SK-N-SH (cell line): Measurements from ENCODE around the gene VWA3B. TPM values are rescaled to one million over a fixed set of nuclear protein-coding genes. Genes with fewer than 3 reads are reported as not detected.

Experiments
- CTCF ChIA-PET: fragments of 300-600, 350-600 bp; formaldehyde crosslinking; extraction: SDS; loops from one replicate; lab custom pipeline; 2021; lab: Yijun Ruan, JAX
- POLR2A ChIA-PET: fragments of 350-600 bp; sonication (Branson Sonifier 250); formaldehyde crosslinking; extraction: SDS; loops from one replicate; lab custom pipeline; 2020; ENCODE audit warnings: antibody characterized with exemption, inconsistent platforms; lab: Yijun Ruan, JAX
- DNase-seq: peaks from one replicate; pipeline ENCODE4 v3.0.0; 2012
- H2AFZ ChIP-seq: fragments of 200-600 bp; sonication (generic); 2 replicates; pipeline ENCODE4 v1.8.1; 2016; ENCODE audit warnings: antibody characterized with exemption, mild to moderate bottlenecking, low read depth
- H3F3A ChIP-seq: fragments of 200-600 bp; sonication (generic); replicated peaks from 2 replicates; pipeline ENCODE3; 2016; ENCODE audit warnings: antibody characterized with exemption, mild to moderate bottlenecking; ENCODE audit not compliant: insufficient read depth
- H3K27ac ChIP-seq, 2 experiments: fragments of 200-500 bp in 1 of 2; fragments of 200-600 bp in 1 of 2; sonication (Bioruptor generic) in 1 of 2; sonication (generic), shearing (Covaris generic) in 1 of 2; 2 replicates each; pipeline versions ENCODE4 v1.5.1 to v1.6.1; 2014 to 2016; ENCODE audit warnings: low read depth in 2 of 2, inconsistent platforms in 1 of 2, low read length in 1 of 2, mild to moderate bottlenecking in 1 of 2, mixed read lengths in 1 of 2
- H3K27me3 ChIP-seq: fragments of 200-600 bp; sonication (generic), shearing (Covaris generic); 2 replicates; pipeline ENCODE4 v1.6.1; 2016; ENCODE audit warnings: mixed run types; ENCODE audit not compliant: insufficient read depth
- H3K36me3 ChIP-seq, 2 experiments: fragments of 200-500 bp in 1 of 2; fragments of 200-600 bp in 1 of 2; sonication (Bioruptor generic) in 1 of 2; sonication (generic) in 1 of 2; replicated peaks in 1 of 2; 2 replicates each; pipeline versions ENCODE3 to v1.5.1; 2014 to 2016; ENCODE audit warnings: low read length in 1 of 2, mild to moderate bottlenecking in 1 of 2; ENCODE audit not compliant: insufficient read depth in 2 of 2, control insufficient read depth in 1 of 2
- H3K4me1 ChIP-seq, 2 experiments: fragments of 200-500 bp in 1 of 2; fragments of 200-600 bp in 1 of 2; sonication (Bioruptor generic) in 1 of 2; sonication (generic), shearing (Covaris generic) in 1 of 2; 2 replicates each; pipeline versions ENCODE4 v1.5.1 to v1.6.1; 2014 to 2016; ENCODE audit warnings: low read depth in 1 of 2, low read length in 1 of 2, mixed run types in 1 of 2; ENCODE audit not compliant: insufficient read depth in 2 of 2, control insufficient read depth in 1 of 2
- H3K4me2 ChIP-seq: fragments of 200-600 bp; sonication (generic), shearing (Covaris generic); 2 replicates; pipeline ENCODE4 v1.6.1; 2017; ENCODE audit warnings: mixed run types
- H3K4me3 ChIP-seq, 2 experiments: fragments of 200-500 bp in 1 of 2; fragments of 200-600 bp in 1 of 2; sonication (Bioruptor generic) in 1 of 2; sonication (generic), shearing (Covaris generic) in 1 of 2; 2 replicates each; pipeline versions ENCODE4 v1.5.1 to v1.8.1; 2014 to 2016; ENCODE audit warnings: low read depth in 2 of 2, inconsistent platforms in 1 of 2, low read length in 1 of 2, mild to moderate bottlenecking in 1 of 2, mixed read lengths in 1 of 2, moderate library complexity in 1 of 2
- H3K79me2 ChIP-seq: fragments of 200-600 bp; sonication (generic); 2 replicates; pipeline ENCODE4 v1.8.1; 2017; ENCODE audit warnings: mild to moderate bottlenecking; ENCODE audit not compliant: insufficient read depth
- H3K9ac ChIP-seq: fragments of 200-600 bp; sonication (generic); 2 replicates; pipeline ENCODE4 v1.6.1; 2017; ENCODE audit warnings: mixed run types
- H3K9me2 ChIP-seq: fragments of 200-600 bp; sonication (generic); 2 replicates; pipeline ENCODE4 v1.6.1; 2017; ENCODE audit warnings: mixed run types
- H3K9me3 ChIP-seq: fragments of 200-600 bp; sonication (generic); 2 replicates; pipeline ENCODE4 v1.6.1; 2017; ENCODE audit warnings: mixed run types, mild to moderate bottlenecking, moderate library complexity
- H4K20me1 ChIP-seq: fragments of 200-600 bp; sonication (generic); 2 replicates; pipeline ENCODE4 v1.6.1; 2017; ENCODE audit warnings: mild to moderate bottlenecking, mixed run types; ENCODE audit not compliant: insufficient read depth
- CTCF ChIP-seq: fragments of 200-600 bp; sonication (generic); IDR thresholded peaks from 2 replicates; pipeline ENCODE4 v1.6.1; 2017; ENCODE audit warnings: antibody characterized with exemption, mild to moderate bottlenecking, moderate library complexity
- ELF1 ChIP-seq: IDR thresholded peaks from 2 replicates; pipeline ENCODE4 v1.4.0; 2012
- FOSL2 ChIP-seq: IDR thresholded peaks from 2 replicates; pipeline ENCODE4 v1.4.0; 2012; ENCODE audit warnings: low read depth, mild to moderate bottlenecking, moderate library complexity, borderline replicate concordance
- FOXJ3 ChIP-seq: sonication (generic); formaldehyde crosslinking; IDR thresholded peaks from 2 replicates; pipeline ENCODE4 v1.5.1; 2020; ENCODE audit warnings: mild to moderate bottlenecking, missing genetic modification reagents
- FOXM1 ChIP-seq: IDR thresholded peaks from 2 replicates; pipeline ENCODE4 v1.4.0; 2012; ENCODE audit warnings: low read depth, mild to moderate bottlenecking
- GATA2 ChIP-seq: sonication (generic); formaldehyde crosslinking; IDR thresholded peaks from 2 replicates; pipeline ENCODE4 v1.5.0; 2020; ENCODE audit warnings: mild to moderate bottlenecking, missing genetic modification reagents
- IRF3 ChIP-seq: fragments of 150-350 bp; IDR thresholded peaks from 2 replicates; pipeline ENCODE4 v1.6.1; 2016; ENCODE audit warnings: mild to moderate bottlenecking, low read depth, low read length
- JUND ChIP-seq: IDR thresholded peaks from 2 replicates; pipeline ENCODE4 v1.4.0; 2012
- NRF1 ChIP-seq: IDR thresholded peaks from 2 replicates; pipeline ENCODE4 v1.6.1; 2012; ENCODE audit warnings: low read depth, mild to moderate bottlenecking, low read length
- POLR2AphosphoS5 ChIP-seq: IDR thresholded peaks from 2 replicates; pipeline ENCODE4 v1.6.1; 2012; ENCODE audit warnings: low read depth, low read length
- RCOR1 ChIP-seq: fragments of 150-350 bp; IDR thresholded peaks from 2 replicates; pipeline ENCODE4 v1.6.1; 2017; ENCODE audit warnings: antibody characterized with exemption, low read length
- RFX5 ChIP-seq: IDR thresholded peaks from 2 replicates; pipeline ENCODE4 v1.6.1; 2012; ENCODE audit warnings: mild to moderate bottlenecking, improper control_type of control experiment, low read length
- SIN3A ChIP-seq: IDR thresholded peaks from 2 replicates; pipeline ENCODE4 v1.6.1; 2012; ENCODE audit warnings: low read depth, mild to moderate bottlenecking, low read length, moderate library complexity, borderline replicate concordance
- SMC3 ChIP-seq: IDR thresholded peaks from 2 replicates; pipeline ENCODE4 v1.6.1; 2012; ENCODE audit warnings: low read depth, low read length, improper control_type of control experiment
- TAF1 ChIP-seq: IDR thresholded peaks from 2 replicates; pipeline ENCODE4 v1.6.1; 2012; ENCODE audit warnings: low read depth, mild to moderate bottlenecking, low read length, moderate library complexity, borderline replicate concordance
- TEAD4 ChIP-seq: IDR thresholded peaks from 2 replicates; pipeline ENCODE4 v1.4.0; 2012; ENCODE audit warnings: mild to moderate bottlenecking, borderline replicate concordance; ENCODE audit not compliant: insufficient read depth
- WGBS: methylation state at CpG from one replicate; pipeline ENCODE4 v1.1.6; 2017; ENCODE audit warnings: low lambda C conversion rate; 5-methylcytosine and 5-hydroxymethylcytosine counted together
- polyA plus RNA-seq, 3 experiments: library from polyadenylated mRNA; depleted of rRNA; stranded (reverse); fragments of >200 nt; gene quantifications; 2 replicates each; pipeline ENCODE4 v1.2.3, GENCODE V29; 2012
- TF ChIP-seq, protein P1 (sequence below): IDR thresholded peaks from 2 replicates; pipeline ENCODE4 v1.4.0; 2012; ENCODE audit warnings: low read depth, borderline replicate concordance
- TF ChIP-seq, protein P2 (sequence below): fragments of 150-350 bp; IDR thresholded peaks from 2 replicates; pipeline ENCODE4 v1.6.1; 2017; ENCODE audit warnings: antibody characterized with exemption, low read length, low read depth, borderline replicate concordance

The VWA3B gene
- polyA plus RNA-seq, 1 of the 3 experiments (the other 2 are of a cell fraction), result not detected

- Histone ChIP-seq H3K27ac (no peak overlapping the region), H4K20me1 (no peaks in the 10 kb centered on the region), H3K9me2 (no peaks in the 10 kb centered on the region), H3K27me3 (no peaks in the 10 kb centered on the region), H3K4me2 (no peak overlapping the region), H2AFZ (no peak overlapping the region), H3K79me2 (no peaks in the 10 kb centered on the region), H3K4me3 (no peak overlapping the region), H3F3A (no peaks in the 10 kb centered on the region), H3K9ac (no peak overlapping the region), H3K9me3 (no peaks in the 10 kb centered on the region), H3K4me1 (no peaks in the 10 kb centered on the region), H3K36me3 (no peaks in the 10 kb centered on the region)
- WGBS, result 4% methylated on average over 2 of the region's 2 CpGs
- ChIA-PET POLR2A (no interaction called here), CTCF (no interaction called here)
- no peak for DNase-seq
- TF ChIP-seq, protein P1, sequence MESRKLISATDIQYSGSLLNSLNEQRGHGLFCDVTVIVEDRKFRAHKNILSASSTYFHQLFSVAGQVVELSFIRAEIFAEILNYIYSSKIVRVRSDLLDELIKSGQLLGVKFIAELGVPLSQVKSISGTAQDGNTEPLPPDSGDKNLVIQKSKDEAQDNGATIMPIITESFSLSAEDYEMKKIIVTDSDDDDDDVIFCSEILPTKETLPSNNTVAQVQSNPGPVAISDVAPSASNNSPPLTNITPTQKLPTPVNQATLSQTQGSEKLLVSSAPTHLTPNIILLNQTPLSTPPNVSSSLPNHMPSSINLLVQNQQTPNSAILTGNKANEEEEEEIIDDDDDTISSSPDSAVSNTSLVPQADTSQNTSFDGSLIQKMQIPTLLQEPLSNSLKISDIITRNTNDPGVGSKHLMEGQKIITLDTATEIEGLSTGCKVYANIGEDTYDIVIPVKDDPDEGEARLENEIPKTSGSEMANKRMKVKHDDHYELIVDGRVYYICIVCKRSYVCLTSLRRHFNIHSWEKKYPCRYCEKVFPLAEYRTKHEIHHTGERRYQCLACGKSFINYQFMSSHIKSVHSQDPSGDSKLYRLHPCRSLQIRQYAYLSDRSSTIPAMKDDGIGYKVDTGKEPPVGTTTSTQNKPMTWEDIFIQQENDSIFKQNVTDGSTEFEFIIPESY, result no peak
- TF ChIP-seq SMC3 (no peak), FOXM1 (no peak), NRF1 (no peak), RCOR1 (no peak), CTCF (no peak), TEAD4 (no peak), SIN3A (no peak), TAF1 (no peak), ELF1 (no peak), JUND (no peak), POLR2AphosphoS5 (no peak), FOSL2 (no peak), RFX5 (no peak), GATA2 (no peak), FOXJ3 (CRISPR knock-in tag) (no peak), IRF3 (no peak)
- TF ChIP-seq, protein P2, sequence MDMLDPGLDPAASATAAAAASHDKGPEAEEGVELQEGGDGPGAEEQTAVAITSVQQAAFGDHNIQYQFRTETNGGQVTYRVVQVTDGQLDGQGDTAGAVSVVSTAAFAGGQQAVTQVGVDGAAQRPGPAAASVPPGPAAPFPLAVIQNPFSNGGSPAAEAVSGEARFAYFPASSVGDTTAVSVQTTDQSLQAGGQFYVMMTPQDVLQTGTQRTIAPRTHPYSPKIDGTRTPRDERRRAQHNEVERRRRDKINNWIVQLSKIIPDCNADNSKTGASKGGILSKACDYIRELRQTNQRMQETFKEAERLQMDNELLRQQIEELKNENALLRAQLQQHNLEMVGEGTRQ, result no peak
These were observed 23.8 kb downstream of the VWA3B start for GRCh38 chr2:98110741-98111140.
